ENCODE results near the gene IGSF8. TPM values are rescaled to one million over a fixed set of nuclear protein-coding genes. Genes with fewer than 3 reads are reported as not detected.

The IGSF8 gene
- total RNA-seq, 1 experiment from 2014 or later, result 35.6 TPM

DNA sequence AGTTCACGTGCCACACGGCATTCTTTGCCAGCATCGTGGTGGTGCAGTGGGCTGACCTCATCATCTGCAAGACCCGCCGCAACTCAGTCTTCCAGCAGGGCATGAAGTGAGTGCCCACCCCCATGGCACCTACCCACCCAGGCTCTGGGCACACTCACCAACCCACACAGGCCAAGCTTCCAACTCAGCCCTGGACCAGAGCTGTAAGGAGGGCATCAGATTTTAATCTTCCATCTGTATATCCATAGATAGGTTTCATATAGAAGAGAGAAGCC is 38.4 kb upstream of the IGSF8 start:
- no peaks in the 10 kb centered on the region for H3K27me3 ChIP-seq (ENCODE audit: insufficient read depth, low read length)
- H2AFZ ChIP-seq (ENCODE audit: low read depth, low read length, poor library complexity, severe bottlenecking), result no peak overlapping the region
- no TSS peak for BruUV-seq (replicated peaks)
- ChIA-PET POLR2A (no interaction called here), RAD21 (ENCODE audit: low non-redundant PET in 1 of 2, low total read pairs in 2 of 2, uncharacterized antibody in 2 of 2, unreplicated experiment in 2 of 2) (no interaction called here), CTCF (no interaction called here)
- no peak for DNase-seq (ENCODE audit: low read depth, low spot score)
- no peaks in the 10 kb centered on the region for H3K36me3 ChIP-seq (ENCODE audit: control insufficient read depth in 1 of 2, insufficient read depth in 2 of 2, low read length in 2 of 2)
- intact Hi-C loops (cut with micrococcal nuclease), result no loop called here
- H3K9me3 ChIP-seq (ENCODE audit: control insufficient read depth in 1 of 2, insufficient read depth in 1 of 2, low read depth in 1 of 2, low read length in 2 of 2), result no peaks in the 10 kb centered on the region
- ATAC-seq, result no peak
- no peak overlapping the region for H3K9ac ChIP-seq (ENCODE audit: low read length)
- no peaks in the 10 kb centered on the region for H4K20me1 ChIP-seq (ENCODE audit: insufficient read depth)
- H3K4me2 ChIP-seq (ENCODE audit: low read length), result no peak overlapping the region
- H3K79me2 ChIP-seq (ENCODE audit: insufficient read depth, low read length), result no peaks in the 10 kb centered on the region
- TF ChIP-seq YY1 (IDR thresholded peaks at IDR 0.05; ENCODE audit: extremely low read depth, insufficient replicate concordance, low read depth, low read length) (no peak), EGR1 (IDR thresholded peaks at IDR 0.05; ENCODE audit: low read depth) (no peak), JUND (IDR thresholded peaks at IDR 0.05) (no peak), SIN3A (IDR thresholded peaks at IDR 0.05; ENCODE audit: low read depth) (no peak), SP1 (IDR thresholded peaks at IDR 0.05; ENCODE audit: low read depth) (no peak), ZNF274 (IDR thresholded peaks at IDR 0.05; ENCODE audit: low read depth, low read length) (no peak), RAD21 (IDR thresholded peaks at IDR 0.05; ENCODE audit: low read depth) (no peak), ELF1 (IDR thresholded peaks at IDR 0.05; ENCODE audit: borderline replicate concordance, low read depth) (no peak), EZH2 (IDR thresholded peaks at IDR 0.05) (no peak), CBX3 (IDR thresholded peaks at IDR 0.05; ENCODE audit: low read depth) (no peak), FOSL1 (IDR thresholded peaks at IDR 0.05; ENCODE audit: low read depth) (no peak)
- TF ChIP-seq, protein P1, sequence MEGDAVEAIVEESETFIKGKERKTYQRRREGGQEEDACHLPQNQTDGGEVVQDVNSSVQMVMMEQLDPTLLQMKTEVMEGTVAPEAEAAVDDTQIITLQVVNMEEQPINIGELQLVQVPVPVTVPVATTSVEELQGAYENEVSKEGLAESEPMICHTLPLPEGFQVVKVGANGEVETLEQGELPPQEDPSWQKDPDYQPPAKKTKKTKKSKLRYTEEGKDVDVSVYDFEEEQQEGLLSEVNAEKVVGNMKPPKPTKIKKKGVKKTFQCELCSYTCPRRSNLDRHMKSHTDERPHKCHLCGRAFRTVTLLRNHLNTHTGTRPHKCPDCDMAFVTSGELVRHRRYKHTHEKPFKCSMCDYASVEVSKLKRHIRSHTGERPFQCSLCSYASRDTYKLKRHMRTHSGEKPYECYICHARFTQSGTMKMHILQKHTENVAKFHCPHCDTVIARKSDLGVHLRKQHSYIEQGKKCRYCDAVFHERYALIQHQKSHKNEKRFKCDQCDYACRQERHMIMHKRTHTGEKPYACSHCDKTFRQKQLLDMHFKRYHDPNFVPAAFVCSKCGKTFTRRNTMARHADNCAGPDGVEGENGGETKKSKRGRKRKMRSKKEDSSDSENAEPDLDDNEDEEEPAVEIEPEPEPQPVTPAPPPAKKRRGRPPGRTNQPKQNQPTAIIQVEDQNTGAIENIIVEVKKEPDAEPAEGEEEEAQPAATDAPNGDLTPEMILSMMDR (IDR thresholded peaks at IDR 0.05 in 2 of 3, conservative IDR thresholded peaks at IDR 0.05 in 1 of 3; ENCODE audit: borderline replicate concordance in 1 of 3, insufficient read depth in 1 of 3, low read depth in 2 of 3, low read length in 2 of 3), result no peak
- TF ChIP-seq, protein P2, sequence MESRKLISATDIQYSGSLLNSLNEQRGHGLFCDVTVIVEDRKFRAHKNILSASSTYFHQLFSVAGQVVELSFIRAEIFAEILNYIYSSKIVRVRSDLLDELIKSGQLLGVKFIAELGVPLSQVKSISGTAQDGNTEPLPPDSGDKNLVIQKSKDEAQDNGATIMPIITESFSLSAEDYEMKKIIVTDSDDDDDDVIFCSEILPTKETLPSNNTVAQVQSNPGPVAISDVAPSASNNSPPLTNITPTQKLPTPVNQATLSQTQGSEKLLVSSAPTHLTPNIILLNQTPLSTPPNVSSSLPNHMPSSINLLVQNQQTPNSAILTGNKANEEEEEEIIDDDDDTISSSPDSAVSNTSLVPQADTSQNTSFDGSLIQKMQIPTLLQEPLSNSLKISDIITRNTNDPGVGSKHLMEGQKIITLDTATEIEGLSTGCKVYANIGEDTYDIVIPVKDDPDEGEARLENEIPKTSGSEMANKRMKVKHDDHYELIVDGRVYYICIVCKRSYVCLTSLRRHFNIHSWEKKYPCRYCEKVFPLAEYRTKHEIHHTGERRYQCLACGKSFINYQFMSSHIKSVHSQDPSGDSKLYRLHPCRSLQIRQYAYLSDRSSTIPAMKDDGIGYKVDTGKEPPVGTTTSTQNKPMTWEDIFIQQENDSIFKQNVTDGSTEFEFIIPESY (IDR thresholded peaks at IDR 0.05; ENCODE audit: extremely low read depth, insufficient replicate concordance, low read length), result no peak
- TF ChIP-seq, protein P3, sequence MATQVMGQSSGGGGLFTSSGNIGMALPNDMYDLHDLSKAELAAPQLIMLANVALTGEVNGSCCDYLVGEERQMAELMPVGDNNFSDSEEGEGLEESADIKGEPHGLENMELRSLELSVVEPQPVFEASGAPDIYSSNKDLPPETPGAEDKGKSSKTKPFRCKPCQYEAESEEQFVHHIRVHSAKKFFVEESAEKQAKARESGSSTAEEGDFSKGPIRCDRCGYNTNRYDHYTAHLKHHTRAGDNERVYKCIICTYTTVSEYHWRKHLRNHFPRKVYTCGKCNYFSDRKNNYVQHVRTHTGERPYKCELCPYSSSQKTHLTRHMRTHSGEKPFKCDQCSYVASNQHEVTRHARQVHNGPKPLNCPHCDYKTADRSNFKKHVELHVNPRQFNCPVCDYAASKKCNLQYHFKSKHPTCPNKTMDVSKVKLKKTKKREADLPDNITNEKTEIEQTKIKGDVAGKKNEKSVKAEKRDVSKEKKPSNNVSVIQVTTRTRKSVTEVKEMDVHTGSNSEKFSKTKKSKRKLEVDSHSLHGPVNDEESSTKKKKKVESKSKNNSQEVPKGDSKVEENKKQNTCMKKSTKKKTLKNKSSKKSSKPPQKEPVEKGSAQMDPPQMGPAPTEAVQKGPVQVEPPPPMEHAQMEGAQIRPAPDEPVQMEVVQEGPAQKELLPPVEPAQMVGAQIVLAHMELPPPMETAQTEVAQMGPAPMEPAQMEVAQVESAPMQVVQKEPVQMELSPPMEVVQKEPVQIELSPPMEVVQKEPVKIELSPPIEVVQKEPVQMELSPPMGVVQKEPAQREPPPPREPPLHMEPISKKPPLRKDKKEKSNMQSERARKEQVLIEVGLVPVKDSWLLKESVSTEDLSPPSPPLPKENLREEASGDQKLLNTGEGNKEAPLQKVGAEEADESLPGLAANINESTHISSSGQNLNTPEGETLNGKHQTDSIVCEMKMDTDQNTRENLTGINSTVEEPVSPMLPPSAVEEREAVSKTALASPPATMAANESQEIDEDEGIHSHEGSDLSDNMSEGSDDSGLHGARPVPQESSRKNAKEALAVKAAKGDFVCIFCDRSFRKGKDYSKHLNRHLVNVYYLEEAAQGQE (IDR thresholded peaks at IDR 0.05; ENCODE audit: low read depth), result no peak
- H3K27ac ChIP-seq (ENCODE audit: low read depth, low read length), result no peak overlapping the region
- H3K4me1 ChIP-seq (ENCODE audit: control insufficient read depth in 1 of 2, insufficient read depth in 2 of 2, low read length in 2 of 2), result no peaks in the 10 kb centered on the region
- no peak overlapping the region for H3K4me3 ChIP-seq (replicated peaks in 1 of 2; ENCODE audit: low read depth in 1 of 2, low read length in 2 of 2)
- no peaks in the 10 kb centered on the region for H3K9me2 ChIP-seq (ENCODE audit: insufficient read depth)
